ENCODE measurements around the gene MANSC4. TPM values are rescaled to one million over a fixed set of nuclear protein-coding genes. Genes with fewer than 3 reads are reported as not detected.

Gene MANSC4
- total and polyA plus RNA-seq, 3 experiments from 2014 or later = not detected

DNA sequence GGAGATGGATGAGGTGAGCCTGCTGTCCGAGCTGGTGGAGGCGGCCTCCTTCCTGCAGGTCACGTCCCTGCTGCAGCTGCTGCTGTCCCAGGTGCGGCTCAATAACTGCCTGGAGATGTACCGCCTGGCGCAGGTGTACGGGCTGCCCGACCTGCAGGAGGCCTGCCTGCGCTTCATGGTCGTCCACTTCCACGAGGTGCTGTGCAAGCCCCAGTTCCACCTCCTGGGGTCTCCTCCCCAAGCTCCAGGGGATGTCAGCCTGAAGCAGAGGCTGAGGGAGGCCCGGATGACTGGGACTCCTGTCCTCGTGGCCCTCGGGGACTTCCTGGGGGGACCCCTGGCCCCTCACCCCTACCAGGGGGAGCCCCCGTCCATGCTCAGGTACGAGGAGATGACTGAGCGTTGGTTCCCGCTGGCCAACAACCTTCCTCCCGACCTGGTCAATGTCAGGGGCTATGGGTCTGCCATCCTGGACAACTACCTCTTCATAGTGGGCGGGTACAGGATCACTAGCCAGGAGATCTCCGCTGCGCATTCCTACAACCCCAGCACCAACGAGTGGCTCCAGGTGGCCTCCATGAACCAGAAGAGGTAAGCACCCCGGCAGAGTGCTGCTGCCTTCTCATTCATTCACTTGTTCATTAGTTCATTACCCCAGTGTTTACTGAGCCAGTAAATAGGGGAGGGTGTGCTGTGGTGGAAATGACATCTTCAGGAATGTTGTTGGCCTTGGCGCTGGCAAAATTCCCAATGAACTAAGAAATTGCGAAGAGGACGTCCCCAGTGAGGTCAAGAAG, 774 bp upstream of the MANSC4 start:
- peak overlapping the region; percentile 65 for H3K27ac ChIP-seq (ENCODE audit: low read depth, low read length)
- Mint-ChIP-seq H3K27ac (peak overlapping the region in 7 of 8 donors; percentile 47 to 84 (median 56)), H3K9me3 (no peaks in the 10 kb centered on the region), H3K4me1 (peaks cover 33 to 52% (median 45%) of the 10 kb centered on the region in 3 donors), H3K4me3 (peak overlapping the region; percentile 82 to 91 (median 83)), H3K27me3 (no peaks in the 10 kb centered on the region), H3K36me3 (peaks cover 0 to 11% (median 9%) of the 10 kb centered on the region in 3 donors)
- H3K36me3 ChIP-seq (ENCODE audit: insufficient read depth, low read length) = no peaks in the 10 kb centered on the region
- H3K4me1 ChIP-seq (ENCODE audit: insufficient read depth, low read length) = peaks cover 27% of the 10 kb centered on the region
- DNase-seq = peak in 3 of 5 donors; percentile 3 to 56 (median 6)
- H3K27me3 ChIP-seq (ENCODE audit: insufficient read depth, low read length, poor library complexity, severe bottlenecking) = no peaks in the 10 kb centered on the region
- H3K4me3 ChIP-seq (ENCODE audit: low read length) = peak overlapping the region; percentile 83
- POLR2A ChIA-PET = interaction anchor here (1.1 kb wide), 1 partner anchor 41 kb away, joined by 5 read pairs; no protein-coding TSS in a partner anchor
- H3K9me3 ChIP-seq (ENCODE audit: low read length) = no peaks in the 10 kb centered on the region
- CTCF ChIA-PET = interaction anchor here (1.0 to 2.2 kb wide), 5 partner anchors 8 to 71 kb away, joined by 3 to 8 read pairs (median 4); no protein-coding TSS in a partner anchor

GRCh38 chr12:27779416-27779919, 568 bp downstream of the MANSC4 start:
- Mint-ChIP-seq H3K9me3 (no peaks in the 10 kb centered on the region), H3K4me3 (peak overlapping the region; percentile 89 to 93 (median 91)), H3K4me1 (peaks cover 25 to 41% (median 33%) of the 10 kb centered on the region in 3 donors), H3K36me3 (peaks cover 0 to 10% (median 7%) of the 10 kb centered on the region in 3 donors), H3K27ac (peak overlapping the region in 7 of 8 donors; percentile 43 to 92 (median 90)), H3K27me3 (no peaks in the 10 kb centered on the region)
- CTCF ChIA-PET = interaction anchor here (0.9 to 2.2 kb wide), 5 partner anchors 10 to 60 kb away, joined by 3 to 8 read pairs (median 4); no protein-coding TSS in a partner anchor
- H3K4me3 ChIP-seq (ENCODE audit: low read length) = peak overlapping the region; percentile 78
- H3K36me3 ChIP-seq (ENCODE audit: insufficient read depth, low read length) = no peaks in the 10 kb centered on the region
- peak overlapping the region; percentile 31 for H3K27ac ChIP-seq (ENCODE audit: low read depth, low read length)
- H3K4me1 ChIP-seq (ENCODE audit: insufficient read depth, low read length) = peaks cover 27% of the 10 kb centered on the region
- POLR2A ChIA-PET = interaction anchor here (0.5 to 1.4 kb wide), 4 partner anchors 26 to 913 kb away, joined by 3 to 5 read pairs (median 4); partner anchors contain the start of gene MRPS35
- no peaks in the 10 kb centered on the region for H3K9me3 ChIP-seq (ENCODE audit: low read length)
- DNase-seq = no peak
- H3K27me3 ChIP-seq (ENCODE audit: insufficient read depth, low read length, poor library complexity, severe bottlenecking) = no peaks in the 10 kb centered on the region

DNA sequence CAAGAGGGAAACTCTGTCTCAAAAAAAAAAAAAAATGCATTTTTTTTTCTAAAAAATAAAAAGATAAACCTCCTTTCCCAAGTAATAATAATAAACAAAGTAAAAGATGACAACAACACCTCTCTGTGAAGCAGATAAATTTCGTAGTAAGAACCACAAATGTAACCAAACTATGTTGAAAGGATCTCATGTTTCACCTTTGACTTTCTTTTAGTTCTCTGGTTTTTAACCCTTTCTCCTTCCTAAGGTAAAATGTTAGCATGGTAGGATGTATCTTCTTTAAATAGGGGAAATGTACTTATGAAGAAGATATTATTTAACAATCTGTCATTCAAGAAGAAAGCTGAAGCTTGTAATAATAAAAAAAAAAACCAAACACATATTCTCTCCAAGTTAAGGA, 1.8 kb downstream of the MANSC4 start:
- H3K27ac ChIP-seq (ENCODE audit: low read depth, low read length) = no peak overlapping the region
- H3K9me3 Mint-ChIP-seq = no peaks in the 10 kb centered on the region
- ChIA-PET CTCF (no interaction called here), POLR2A (no interaction called here)
- peaks cover 0 to 7% (median 6%) of the 10 kb centered on the region in 3 donors for H3K36me3 Mint-ChIP-seq
- no peak for DNase-seq
- no peaks in the 10 kb centered on the region for H3K36me3 ChIP-seq (ENCODE audit: insufficient read depth, low read length)
- no peak overlapping the region for H3K4me3 ChIP-seq (ENCODE audit: low read length)
- H3K4me1 Mint-ChIP-seq = peaks cover 23 to 33% (median 29%) of the 10 kb centered on the region in 3 donors
- no peak overlapping the region for H3K27ac Mint-ChIP-seq
- peak overlapping the region; percentile 1 to 93 (median 51) for H3K4me3 Mint-ChIP-seq
- peaks cover 27% of the 10 kb centered on the region for H3K4me1 ChIP-seq (ENCODE audit: insufficient read depth, low read length)
- no peaks in the 10 kb centered on the region for H3K9me3 ChIP-seq (ENCODE audit: low read length)
- H3K27me3 ChIP-seq (ENCODE audit: insufficient read depth, low read length, poor library complexity, severe bottlenecking) = no peaks in the 10 kb centered on the region
- no peaks in the 10 kb centered on the region for H3K27me3 Mint-ChIP-seq

DNA sequence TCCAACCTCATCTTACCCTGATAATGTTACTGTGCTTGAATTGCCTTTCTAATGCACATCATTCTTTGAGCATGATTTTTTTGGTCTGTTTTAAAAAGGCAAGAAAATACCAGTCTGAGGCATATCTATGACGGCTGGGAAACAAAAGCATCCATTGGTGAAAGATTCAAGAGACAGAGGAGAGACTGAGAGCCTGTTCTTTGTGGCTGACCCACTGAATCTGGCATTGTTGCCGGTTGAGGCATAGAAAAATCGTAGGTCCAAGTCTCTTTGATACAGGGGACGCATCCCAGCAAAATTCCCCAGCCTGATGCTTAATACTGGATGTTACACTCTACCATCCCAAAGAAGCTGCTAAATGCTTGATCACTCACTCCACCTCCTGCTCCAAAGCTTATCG, 2.9 kb downstream of the MANSC4 start:
- Mint-ChIP-seq H3K4me3 (peak overlapping the region in 5 of 7 donors; percentile 2 to 83 (median 53)), H3K36me3 (peaks cover 0 to 4% (median under 1%) of the 10 kb centered on the region in 3 donors), H3K27me3 (no peaks in the 10 kb centered on the region), H3K4me1 (peaks cover 16 to 23% (median 22%) of the 10 kb centered on the region in 3 donors), H3K27ac (peak overlapping the region in 1 of 8 donors; percentile 59), H3K9me3 (no peaks in the 10 kb centered on the region)
- Histone ChIP-seq H3K36me3 (ENCODE audit: insufficient read depth, low read length) (no peaks in the 10 kb centered on the region), H3K9me3 (ENCODE audit: low read length) (no peaks in the 10 kb centered on the region), H3K4me1 (ENCODE audit: insufficient read depth, low read length) (peaks cover 22% of the 10 kb centered on the region), H3K27ac (ENCODE audit: low read depth, low read length) (no peak overlapping the region), H3K4me3 (ENCODE audit: low read length) (no peak overlapping the region), H3K27me3 (ENCODE audit: insufficient read depth, low read length, poor library complexity, severe bottlenecking) (no peaks in the 10 kb centered on the region)
- POLR2A ChIA-PET = interaction anchor here (0.5 kb wide), 1 partner anchor 9 kb away, joined by 4 read pairs; no protein-coding TSS in a partner anchor
- CTCF ChIA-PET = no interaction called here
- DNase-seq = no peak

DNA sequence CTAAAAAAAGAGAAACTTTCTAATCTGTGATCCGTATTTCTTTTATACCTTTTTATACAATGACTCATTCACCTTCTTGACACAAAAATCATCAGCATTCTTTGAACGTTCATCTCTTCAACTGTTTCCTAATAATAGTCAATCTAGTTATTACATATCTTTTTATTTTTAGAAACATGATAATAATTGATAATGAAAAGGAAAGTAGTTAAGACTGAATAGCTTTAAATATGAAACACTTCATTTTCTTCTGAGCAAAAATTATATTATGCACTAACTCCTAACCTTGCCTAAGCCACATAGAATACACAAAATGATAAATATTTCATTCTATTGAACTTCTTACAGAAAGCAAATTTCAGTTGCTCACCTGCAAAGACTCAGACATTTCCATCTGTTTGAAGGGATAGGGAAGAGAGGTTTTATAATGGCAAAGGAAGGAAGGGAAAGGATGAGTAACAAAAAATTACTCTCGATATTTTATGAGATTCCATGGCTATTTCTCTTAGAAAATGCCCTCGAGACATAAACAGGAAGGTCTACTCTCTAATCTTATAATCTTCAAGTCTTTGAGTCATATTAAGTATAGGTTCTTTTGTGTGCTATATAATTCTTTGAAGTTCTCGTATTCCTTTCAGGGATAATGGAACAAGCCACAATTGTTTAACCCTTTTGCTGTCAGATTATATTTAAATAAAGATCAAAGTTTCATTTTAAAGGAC, 7.5 kb downstream of the MANSC4 start:
- H3K36me3 ChIP-seq (ENCODE audit: insufficient read depth, low read length) = no peaks in the 10 kb centered on the region
- H3K9me3 Mint-ChIP-seq = no peaks in the 10 kb centered on the region
- H3K9me3 ChIP-seq (ENCODE audit: low read length) = no peaks in the 10 kb centered on the region
- no peaks in the 10 kb centered on the region for H3K27me3 ChIP-seq (ENCODE audit: insufficient read depth, low read length, poor library complexity, severe bottlenecking)
- H3K4me1 ChIP-seq (ENCODE audit: insufficient read depth, low read length) = no peaks in the 10 kb centered on the region
- CTCF ChIA-PET = no interaction called here
- no peak overlapping the region for H3K4me3 ChIP-seq (ENCODE audit: low read length)
- no peak overlapping the region for H3K27ac ChIP-seq (ENCODE audit: low read depth, low read length)
- H3K4me1 Mint-ChIP-seq = peaks cover 0 to 4% (median 2%) of the 10 kb centered on the region in 3 donors
- peaks cover 0 to 1% (median 0%) of the 10 kb centered on the region in 3 donors for H3K36me3 Mint-ChIP-seq
- POLR2A ChIA-PET = no interaction called here
- DNase-seq = no peak
- no peak overlapping the region for H3K27ac Mint-ChIP-seq
- no peak overlapping the region for H3K4me3 Mint-ChIP-seq
- no peaks in the 10 kb centered on the region for H3K27me3 Mint-ChIP-seq

DNA sequence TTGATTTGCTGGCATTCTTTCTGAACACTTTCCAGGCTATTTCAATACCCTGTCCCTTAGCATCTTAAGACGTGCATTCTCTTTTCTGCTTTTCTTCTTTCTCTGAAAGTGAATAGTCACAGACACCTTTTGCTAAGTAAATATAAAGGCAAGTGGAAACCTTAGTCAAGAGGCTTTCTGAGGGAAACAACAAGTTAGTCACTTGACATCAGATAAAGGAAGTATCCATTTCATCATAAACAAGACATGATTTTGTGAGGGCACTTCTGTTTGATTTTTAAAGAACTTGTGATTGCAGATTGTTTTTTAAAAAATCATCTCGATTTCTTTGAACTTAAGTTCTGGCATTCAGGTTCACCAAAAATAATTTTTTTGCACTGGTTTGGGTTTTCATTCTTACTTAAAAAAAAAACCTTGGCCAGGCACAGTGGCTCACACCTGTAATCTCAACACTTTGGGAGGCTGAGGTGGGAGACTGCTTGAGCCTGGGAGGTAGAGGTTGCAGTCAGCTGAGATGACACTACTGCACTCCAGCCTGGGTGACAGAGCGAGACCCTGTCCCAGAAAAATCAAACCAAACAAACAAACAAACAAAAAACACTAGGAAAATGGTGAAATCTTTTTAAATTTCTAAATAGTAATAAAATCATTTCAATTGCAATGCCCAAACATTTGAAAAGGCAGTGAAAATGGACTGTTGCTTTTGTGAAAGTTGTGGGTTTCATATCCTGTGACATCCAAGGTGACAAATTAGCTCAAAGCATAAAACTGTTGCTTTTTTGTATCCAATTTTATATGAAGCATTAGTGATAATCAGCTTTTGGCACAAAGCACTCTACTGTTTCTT, 8.3 kb downstream of the MANSC4 start:
- H3K4me1 ChIP-seq (ENCODE audit: insufficient read depth, low read length) = no peaks in the 10 kb centered on the region
- CTCF ChIA-PET = no interaction called here

GRCh38 chr12:27769142-27769673, 10.8 kb downstream of the MANSC4 start:
- H3K4me1 Mint-ChIP-seq = peaks cover 0 to 4% (median 2%) of the 10 kb centered on the region in 3 donors
- Histone ChIP-seq H3K27me3 (ENCODE audit: insufficient read depth, low read length, poor library complexity, severe bottlenecking) (no peaks in the 10 kb centered on the region), H3K4me3 (ENCODE audit: low read length) (no peak overlapping the region), H3K27ac (ENCODE audit: low read depth, low read length) (no peak overlapping the region), H3K36me3 (ENCODE audit: insufficient read depth, low read length) (no peaks in the 10 kb centered on the region), H3K4me1 (ENCODE audit: insufficient read depth, low read length) (no peaks in the 10 kb centered on the region), H3K9me3 (ENCODE audit: low read length) (no peaks in the 10 kb centered on the region)
- DNase-seq = no peak
- peaks cover 0 to 1% (median 0%) of the 10 kb centered on the region in 3 donors for H3K36me3 Mint-ChIP-seq
- CTCF ChIA-PET = no interaction called here
- POLR2A ChIA-PET = no interaction called here
- H3K27me3 Mint-ChIP-seq = no peaks in the 10 kb centered on the region
- H3K4me3 Mint-ChIP-seq = no peak overlapping the region
- no peak overlapping the region for H3K27ac Mint-ChIP-seq
- H3K9me3 Mint-ChIP-seq = no peaks in the 10 kb centered on the region

More for the DNA sequence above, 8.3 kb downstream of the MANSC4 start:
- Mint-ChIP-seq H3K27ac (peak overlapping the region in 1 of 8 donors; percentile 78), H3K36me3 (peaks cover 0 to 1% (median 0%) of the 10 kb centered on the region in 3 donors), H3K27me3 (no peaks in the 10 kb centered on the region), H3K9me3 (no peaks in the 10 kb centered on the region), H3K4me3 (no peak overlapping the region), H3K4me1 (peaks cover 0 to 4% (median 2%) of the 10 kb centered on the region in 3 donors)
- DNase-seq = no peak
- Histone ChIP-seq H3K27ac (ENCODE audit: low read depth, low read length) (no peak overlapping the region), H3K36me3 (ENCODE audit: insufficient read depth, low read length) (no peaks in the 10 kb centered on the region), H3K4me3 (ENCODE audit: low read length) (no peak overlapping the region), H3K27me3 (ENCODE audit: insufficient read depth, low read length, poor library complexity, severe bottlenecking) (no peaks in the 10 kb centered on the region), H3K9me3 (ENCODE audit: low read length) (no peaks in the 10 kb centered on the region)
- POLR2A ChIA-PET = no interaction called here
